Uterus (tissue), 4 donors: ENCODE measurements around the gene TGFA. TPM values are rescaled to one million over a fixed set of nuclear protein-coding genes. Genes with fewer than 3 reads are reported as not detected.

Experiments used
- DNase-seq, 2 donors: peaks; one replicate each; pipeline ENCODE4 v3.0.0-alpha.2; 2019 to 2020
- H3K27ac ChIP-seq, 2 donors: fragments of 200-600 bp; sonication (generic); 1 replicate in 1 of 2; 2 replicates in 1 of 2; pipeline ENCODE4 v1.5.1; 2016 to 2018
- H3K27me3 ChIP-seq, 2 donors: fragments of 200-600 bp; sonication (generic); one replicate each; pipeline ENCODE4 v1.5.1; 2018 to 2019; ENCODE audit warnings: control low read depth in 1 of 2
- H3K36me3 ChIP-seq, 2 donors: fragments of 200-600 bp; sonication (generic); one replicate each; pipeline ENCODE4 v1.5.1; 2019; ENCODE audit warnings: control low read depth in 1 of 2
- H3K4me1 ChIP-seq, 2 donors: fragments of 200-600 bp; sonication (generic); one replicate each; pipeline ENCODE4 v1.5.1; 2018 to 2019; ENCODE audit warnings: control low read depth in 1 of 2
- H3K4me3 ChIP-seq, 2 donors: fragments of 200-600 bp; sonication (generic); 1 replicate in 1 of 2; 2 replicates in 1 of 2; pipeline ENCODE4 v1.5.1; 2018 to 2019; ENCODE audit warnings: mild to moderate bottlenecking in 1 of 2
- H3K9me3 ChIP-seq, 2 donors: fragments of 200-600 bp; sonication (generic); one replicate each; pipeline ENCODE4 v1.5.1; 2019; ENCODE audit warnings: control low read depth in 1 of 2
- POLR2A ChIP-seq, 2 donors: fragments of 450-650 bp; IDR thresholded peaks; one replicate each; pipeline ENCODE4 v1.6.1; 2016; ENCODE audit warnings: antibody characterized with exemption in 2 of 2, mild to moderate bottlenecking in 1 of 2, moderate library complexity in 1 of 2
- intact Hi-C: fragments of 100-400 bp; cut with DNase I; formaldehyde crosslinking; loops from one replicate; pipeline ENCODE4 v1.15.1; 2023; ENCODE audit warnings: low total_unique reads
- total RNA-seq, 4 donors: library from RNA; depleted of rRNA in 3 of 4; stranded (reverse); fragments of >200 nt in 3 of 4; gene quantifications; one replicate each; pipeline versions ENCODE4 v1.1.0 to v1.2.4, GENCODE V29; 2014 to 2023
- TF ChIP-seq, protein P1 (sequence below), 4 experiments: fragments of 200-600 bp in 2 of 4; fragments of 450-650 bp in 2 of 4; sonication (generic) in 2 of 4; IDR thresholded peaks; one replicate each; pipeline ENCODE4 v1.5.1; 2016 to 2019; ENCODE audit warnings: antibody characterized with exemption in 4 of 4, mild to moderate bottlenecking in 2 of 4, moderate library complexity in 1 of 4
- donor health status: DM: yes; HTN: yes; CAD: no.

TGFA gene
- total RNA-seq, 4 donors from 2014 or later = 1.5 to 3.7 (median 1.6) TPM; not detected in 1

DNA sequence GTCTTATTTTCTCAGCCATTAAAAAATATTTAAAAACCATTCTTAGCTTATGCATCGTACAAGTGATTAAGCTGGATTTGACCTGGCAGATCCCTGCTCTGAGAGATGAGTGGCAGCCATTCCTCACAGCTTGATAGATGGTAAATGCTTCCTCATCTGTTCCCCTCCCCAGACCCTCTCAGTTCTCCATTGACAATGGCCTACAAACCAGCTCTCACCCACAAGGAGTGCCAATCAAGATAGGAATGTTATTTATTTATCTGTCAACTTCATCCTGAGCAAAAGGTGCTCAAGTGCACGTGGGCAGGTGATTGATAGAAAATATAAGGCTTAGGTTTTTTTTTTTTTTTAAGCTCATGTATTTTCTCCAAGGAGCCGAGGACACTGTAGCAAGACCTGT, 153.1 kb downstream of the TGFA start:
- H3K4me3 ChIP-seq = no peak overlapping the region
- intact Hi-C loops = no loop called here
- no peaks in the 10 kb centered on the region for H3K36me3 ChIP-seq
- H3K9me3 ChIP-seq = no peaks in the 10 kb centered on the region
- DNase-seq = no peak
- TF ChIP-seq, protein P1, sequence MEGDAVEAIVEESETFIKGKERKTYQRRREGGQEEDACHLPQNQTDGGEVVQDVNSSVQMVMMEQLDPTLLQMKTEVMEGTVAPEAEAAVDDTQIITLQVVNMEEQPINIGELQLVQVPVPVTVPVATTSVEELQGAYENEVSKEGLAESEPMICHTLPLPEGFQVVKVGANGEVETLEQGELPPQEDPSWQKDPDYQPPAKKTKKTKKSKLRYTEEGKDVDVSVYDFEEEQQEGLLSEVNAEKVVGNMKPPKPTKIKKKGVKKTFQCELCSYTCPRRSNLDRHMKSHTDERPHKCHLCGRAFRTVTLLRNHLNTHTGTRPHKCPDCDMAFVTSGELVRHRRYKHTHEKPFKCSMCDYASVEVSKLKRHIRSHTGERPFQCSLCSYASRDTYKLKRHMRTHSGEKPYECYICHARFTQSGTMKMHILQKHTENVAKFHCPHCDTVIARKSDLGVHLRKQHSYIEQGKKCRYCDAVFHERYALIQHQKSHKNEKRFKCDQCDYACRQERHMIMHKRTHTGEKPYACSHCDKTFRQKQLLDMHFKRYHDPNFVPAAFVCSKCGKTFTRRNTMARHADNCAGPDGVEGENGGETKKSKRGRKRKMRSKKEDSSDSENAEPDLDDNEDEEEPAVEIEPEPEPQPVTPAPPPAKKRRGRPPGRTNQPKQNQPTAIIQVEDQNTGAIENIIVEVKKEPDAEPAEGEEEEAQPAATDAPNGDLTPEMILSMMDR (IDR thresholded peaks at IDR 0.05) = no peak
- no peak for TF ChIP-seq POLR2A (IDR thresholded peaks at IDR 0.05)
- no peak overlapping the region for H3K27ac ChIP-seq
- no peaks in the 10 kb centered on the region for H3K27me3 ChIP-seq
- H3K4me1 ChIP-seq = no peaks in the 10 kb centered on the region

DNA sequence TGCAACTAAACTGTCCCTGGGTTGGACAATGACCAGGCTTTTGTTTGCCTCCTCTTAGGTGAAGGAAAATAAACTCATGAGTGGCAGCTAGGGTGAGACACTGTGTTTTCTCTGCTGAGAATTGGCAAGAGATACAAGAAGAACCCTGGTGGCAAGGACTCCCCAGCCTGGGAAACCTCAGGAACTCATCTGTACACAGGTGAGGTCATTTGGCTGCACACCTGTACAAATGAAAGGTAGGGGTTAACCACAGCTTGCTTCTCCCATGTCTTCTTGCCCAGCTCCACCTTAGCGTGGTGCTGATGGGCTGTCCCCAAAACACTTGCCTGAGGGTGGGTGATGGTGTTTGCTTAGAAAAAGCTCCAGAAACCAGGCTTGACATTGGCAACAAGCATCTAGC, 154.6 kb downstream of the TGFA start:
- no peak for DNase-seq
- TF ChIP-seq, protein P1 (IDR thresholded peaks at IDR 0.05) = no peak
- no peak for TF ChIP-seq POLR2A (IDR thresholded peaks at IDR 0.05)

More for the DNA sequence above, 154.6 kb downstream of the TGFA start:
- intact Hi-C loops = no loop called here
- Histone ChIP-seq H3K4me1 (no peaks in the 10 kb centered on the region), H3K27me3 (no peaks in the 10 kb centered on the region), H3K36me3 (no peaks in the 10 kb centered on the region), H3K4me3 (no peak overlapping the region), H3K27ac (no peak overlapping the region), H3K9me3 (no peaks in the 10 kb centered on the region)

Other genes starting within 250 kb of the TGFA start
- gene ADD2, start 214.4 kb upstream of the TGFA start, total RNA-seq = 1 to 10 TPM in 2 of 4 donors, under 1 TPM in 2; 0.51 to 5.2 (median 2.6) TPM
- not detected for gene FIGLA, start 236.8 kb upstream of the TGFA start, total RNA-seq